PC-9 (cell line): ENCODE measurements around the gene RPTOR.

Source experiments
- EZH2 ChIP-seq: fragments of 200-600 bp; sonication (generic); IDR thresholded peaks from 2 replicates; pipeline ENCODE4 v1.8.0; 2017; ENCODE audit warnings: antibody characterized with exemption, low read depth
- TF ChIP-seq, protein P1 (sequence below): fragments of 200-600 bp; sonication (generic); conservative IDR thresholded peaks from 2 replicates; pipeline ENCODE4 v1.6.1; 2017; ENCODE audit warnings: mixed run types, antibody characterized with exemption, mild to moderate bottlenecking, moderate library complexity

- TF ChIP-seq, protein P1, sequence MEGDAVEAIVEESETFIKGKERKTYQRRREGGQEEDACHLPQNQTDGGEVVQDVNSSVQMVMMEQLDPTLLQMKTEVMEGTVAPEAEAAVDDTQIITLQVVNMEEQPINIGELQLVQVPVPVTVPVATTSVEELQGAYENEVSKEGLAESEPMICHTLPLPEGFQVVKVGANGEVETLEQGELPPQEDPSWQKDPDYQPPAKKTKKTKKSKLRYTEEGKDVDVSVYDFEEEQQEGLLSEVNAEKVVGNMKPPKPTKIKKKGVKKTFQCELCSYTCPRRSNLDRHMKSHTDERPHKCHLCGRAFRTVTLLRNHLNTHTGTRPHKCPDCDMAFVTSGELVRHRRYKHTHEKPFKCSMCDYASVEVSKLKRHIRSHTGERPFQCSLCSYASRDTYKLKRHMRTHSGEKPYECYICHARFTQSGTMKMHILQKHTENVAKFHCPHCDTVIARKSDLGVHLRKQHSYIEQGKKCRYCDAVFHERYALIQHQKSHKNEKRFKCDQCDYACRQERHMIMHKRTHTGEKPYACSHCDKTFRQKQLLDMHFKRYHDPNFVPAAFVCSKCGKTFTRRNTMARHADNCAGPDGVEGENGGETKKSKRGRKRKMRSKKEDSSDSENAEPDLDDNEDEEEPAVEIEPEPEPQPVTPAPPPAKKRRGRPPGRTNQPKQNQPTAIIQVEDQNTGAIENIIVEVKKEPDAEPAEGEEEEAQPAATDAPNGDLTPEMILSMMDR, result no peak
- no peak for TF ChIP-seq EZH2
Measured at GRCh38 chr17:80918731-80919130, 374.1 kb downstream of the RPTOR start.
